Keratinocyte (primary cell): ENCODE data around the gene MUC6. TPM values are rescaled to one million over a fixed set of nuclear protein-coding genes. Genes with fewer than 3 reads are reported as not detected.

Source experiments
- DNase-seq: peaks from one replicate; pipeline ENCODE4 v3.0.0-alpha.2; 2011; ENCODE audit warnings: low read depth, missing footprints, low spot score
- FAIRE-seq: peaks from 2 replicates; lab custom pipeline; 2011; peaks lifted over from hg19 to GRCh38; lab: Jason Lieb, UNC
- H2AFZ ChIP-seq: 2 replicates; pipeline ENCODE4 v1.6.0; 2012; ENCODE audit warnings: low read length, control low read depth, inconsistent platforms; ENCODE audit not compliant: control insufficient read depth
- H3K27ac ChIP-seq: 2 replicates; pipeline ENCODE4 v1.5.1; 2011; ENCODE audit warnings: low read length; ENCODE audit not compliant: control insufficient read depth, insufficient read depth
- H3K27me3 ChIP-seq: 3 replicates; pipeline ENCODE4 v1.6.0; 2011; ENCODE audit warnings: low read length; ENCODE audit not compliant: control insufficient read depth, insufficient read depth; ENCODE audit errors: extremely low read depth
- H3K36me3 ChIP-seq, 2 experiments: 2 replicates in 1 of 2; 3 replicates in 1 of 2; pipeline ENCODE4 v1.5.1; 2011; ENCODE audit warnings: low read length in 2 of 2, mild to moderate bottlenecking in 1 of 2; ENCODE audit not compliant: control insufficient read depth in 2 of 2, insufficient read depth in 2 of 2; ENCODE audit errors: extremely low read depth in 1 of 2
- H3K4me1 ChIP-seq: 3 replicates; pipeline ENCODE4 v1.5.1; 2011; ENCODE audit warnings: low read length; ENCODE audit not compliant: control insufficient read depth, insufficient read depth; ENCODE audit errors: extremely low read depth
- H3K4me2 ChIP-seq: 3 replicates; pipeline ENCODE4 v1.6.0; 2011; ENCODE audit warnings: low read depth, low read length; ENCODE audit not compliant: control insufficient read depth, insufficient read depth; ENCODE audit errors: extremely low read depth
- H3K4me3 ChIP-seq, 3 experiments: fragments of 200-600 bp in 1 of 3; sonication (generic) in 1 of 3; 2 replicates in 2 of 3; 3 replicates in 1 of 3; pipeline ENCODE4 v1.5.1; 2011 to 2016; ENCODE audit warnings: low read length in 3 of 3, mild to moderate bottlenecking in 3 of 3, control low read depth in 2 of 3, inconsistent platforms in 1 of 3, low read depth in 1 of 3, mixed read lengths in 1 of 3, mixed run types in 1 of 3, moderate library complexity in 1 of 3; ENCODE audit not compliant: control insufficient read depth in 2 of 3, insufficient read depth in 2 of 3; ENCODE audit errors: extremely low read depth in 1 of 3
- H3K79me2 ChIP-seq: 2 replicates; pipeline ENCODE4 v1.6.0; 2012; ENCODE audit warnings: low read length; ENCODE audit not compliant: control insufficient read depth, insufficient read depth
- H3K9ac ChIP-seq: 3 replicates; pipeline ENCODE4 v1.6.0; 2011; ENCODE audit warnings: low read length; ENCODE audit not compliant: control insufficient read depth, insufficient read depth; ENCODE audit errors: extremely low read depth
- H3K9me1 ChIP-seq: 3 replicates; pipeline ENCODE4 v1.6.0; 2011; ENCODE audit warnings: low read length; ENCODE audit not compliant: control insufficient read depth, insufficient read depth; ENCODE audit errors: extremely low read depth
- H3K9me3 ChIP-seq: 2 replicates; pipeline ENCODE4 v1.5.1; 2012; ENCODE audit warnings: low read depth, low read length; ENCODE audit not compliant: control insufficient read depth
- H4K20me1 ChIP-seq: 3 replicates; pipeline ENCODE4 v1.6.0; 2011; ENCODE audit warnings: low read length; ENCODE audit not compliant: control insufficient read depth, insufficient read depth; ENCODE audit errors: extremely low read depth
- CTCF ChIP-seq, 3 experiments: IDR thresholded peaks in 1 of 3; conservative IDR thresholded peaks in 1 of 3; optimal IDR thresholded peaks in 1 of 3; 2 replicates in 2 of 3; 3 replicates in 1 of 3; pipeline versions ENCODE3 to v1.5.1; 2011; ENCODE audit warnings: low read length in 3 of 3, mild to moderate bottlenecking in 3 of 3, moderate library complexity in 2 of 3, control low read depth in 1 of 3, inconsistent platforms in 1 of 3; ENCODE audit not compliant: insufficient read depth in 2 of 3; ENCODE audit errors: extremely low read depth in 1 of 3
- EZH2 ChIP-seq: IDR thresholded peaks from one replicate; pipeline ENCODE4 v1.6.1; 2012; ENCODE audit warnings: inconsistent platforms, mild to moderate bottlenecking, low read length, moderate library complexity
- dilution Hi-C: fragments of 300-500 bp; cut with MboI; formaldehyde crosslinking; loops from one replicate; pipeline ENCODE4 v1.7.0; 2020; ENCODE audit warnings: low sequenced_read_pairs; ENCODE audit not compliant: extremely low pct_ligation_motif_present
- polyA plus RNA-seq, 5 experiments: library from polyadenylated mRNA; depleted of rRNA in 3 of 5; stranded (reverse) in 3 of 5; stranded (forward) in 1 of 5; unstranded in 1 of 5; fragments of >200 nt; gene quantifications; 1 replicate in 1 of 5; 2 replicates in 3 of 5; 3 replicates in 1 of 5; pipeline versions ENCODE4 v1.2.1 to v1.2.3, GENCODE V29; 2011 to 2012; ENCODE audit warnings: missing spikeins in 2 of 5, low read depth in 1 of 5, low replicate concordance in 1 of 5

Gene MUC6
- polyA plus RNA-seq, 1 donor (not counting 4 experiments of a cell fraction or from before 2014, with no cell fraction given) = not detected

DNA sequence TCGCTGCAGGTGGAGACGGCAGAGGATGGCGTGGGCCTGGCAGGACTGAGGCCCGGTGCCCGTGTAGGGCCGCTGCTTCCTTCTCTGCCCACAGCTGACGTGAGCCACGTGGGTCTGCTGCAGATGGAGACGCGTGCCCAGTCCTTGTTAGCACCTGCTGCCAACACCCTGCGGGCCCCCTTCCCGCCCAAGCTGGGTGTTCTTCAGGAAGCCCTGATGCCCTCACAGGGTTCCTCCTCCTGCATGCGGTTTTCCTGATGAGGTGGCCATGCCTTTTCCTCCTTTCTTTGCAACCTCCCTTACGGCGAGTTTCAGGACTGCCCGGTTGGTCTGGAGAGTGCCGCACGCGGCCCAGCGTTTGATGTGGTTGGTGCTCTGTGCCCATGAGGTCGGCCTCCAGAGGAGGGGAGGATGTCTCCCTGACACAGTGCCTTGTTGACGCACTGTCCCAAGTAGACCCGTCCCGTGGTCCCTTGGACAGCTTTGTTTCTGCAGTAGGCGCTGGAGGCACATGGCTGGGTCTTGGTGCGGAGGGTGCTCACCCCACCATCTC is 66.1 kb downstream of the MUC6 start:
- peaks cover 2% of the 10 kb centered on the region for H3K9me1 ChIP-seq
- no peak overlapping the region for H3K4me2 ChIP-seq
- no peaks in the 10 kb centered on the region for H3K27me3 ChIP-seq
- no peak overlapping the region for H2AFZ ChIP-seq
- FAIRE-seq (no peak), DNase-seq (no peak)
- H3K27ac ChIP-seq = no peak overlapping the region
- no peak overlapping the region for H3K4me3 ChIP-seq
- H3K79me2 ChIP-seq = peaks cover 28% of the 10 kb centered on the region
- peaks cover 12% of the 10 kb centered on the region for H4K20me1 ChIP-seq
- no peak for TF ChIP-seq EZH2
- no peak for TF ChIP-seq CTCF (optimal IDR thresholded peaks at IDR 0.05 in 1 of 3, IDR thresholded peaks at IDR 0.05 in 1 of 3, conservative IDR thresholded peaks at IDR 0.05 in 1 of 3; ENCODE audit: extremely low read depth in 1 of 3, insufficient read depth in 2 of 3, low read length in 3 of 3)
- dilution Hi-C loops = no loop called here
- H3K9me3 ChIP-seq = no peaks in the 10 kb centered on the region
- H3K36me3 ChIP-seq = peaks cover 12 to 23% of the 10 kb centered on the region in 2 experiments
- H3K9ac ChIP-seq = no peak overlapping the region
- no peaks in the 10 kb centered on the region for H3K4me1 ChIP-seq

DNA sequence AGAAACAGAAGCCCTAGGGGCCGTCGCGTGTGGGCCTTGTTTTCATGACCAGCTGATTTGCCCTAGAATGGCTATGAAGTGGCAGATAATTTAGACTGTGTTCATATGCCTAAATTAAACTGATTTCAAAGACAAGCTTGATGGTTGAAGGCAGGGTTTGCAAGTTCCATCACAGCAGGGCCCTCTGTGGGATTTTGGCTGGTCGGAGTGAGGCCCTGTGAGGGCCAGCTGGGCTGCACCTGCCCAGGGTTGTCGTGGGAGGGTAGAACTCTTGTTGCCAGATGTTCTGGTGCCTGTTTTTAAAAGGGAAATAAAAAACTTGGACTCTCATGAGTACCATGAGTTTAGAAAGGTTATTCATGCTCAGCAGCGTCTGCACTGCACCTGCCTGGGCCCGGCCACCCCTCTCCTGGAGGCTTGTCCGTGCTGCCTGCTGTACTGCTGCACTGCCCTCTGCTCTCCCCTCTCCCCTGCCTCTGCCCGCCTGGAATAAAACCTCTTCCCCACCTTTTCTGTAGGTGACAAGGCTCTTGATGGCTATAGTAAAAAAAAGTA is 66.8 kb downstream of the MUC6 start:
- Histone ChIP-seq H3K27me3 (no peaks in the 10 kb centered on the region), H2AFZ (no peak overlapping the region), H3K27ac (no peak overlapping the region), H3K9me1 (peaks cover 2% of the 10 kb centered on the region), H3K36me3 (peaks cover 12 to 23% of the 10 kb centered on the region in 2 experiments), H3K9me3 (no peaks in the 10 kb centered on the region), H3K9ac (no peak overlapping the region), H3K79me2 (peaks cover 29% of the 10 kb centered on the region), H3K4me1 (no peaks in the 10 kb centered on the region), H4K20me1 (peaks cover 12% of the 10 kb centered on the region), H3K4me2 (no peak overlapping the region), H3K4me3 (no peak overlapping the region)
- dilution Hi-C loops = no loop called here
- TF ChIP-seq EZH2 (no peak), CTCF (optimal IDR thresholded peaks at IDR 0.05 in 1 of 3, IDR thresholded peaks at IDR 0.05 in 1 of 3, conservative IDR thresholded peaks at IDR 0.05 in 1 of 3; ENCODE audit: extremely low read depth in 1 of 3, insufficient read depth in 2 of 3, low read length in 3 of 3) (no peak)
- FAIRE-seq (no peak), DNase-seq (no peak)
